ENCODE results near the gene PLPP4. TPM values are rescaled to one million over a fixed set of nuclear protein-coding genes. Genes with fewer than 3 reads are reported as not detected.

The PLPP4 gene
- total RNA-seq (2014; rRNA removed; shearing (Covaris generic); ENCODE audit: low replicate concordance), result 6.7 and 9.7 TPM in 2 replicates

- Histone ChIP-seq H4K20me1 (ENCODE audit: insufficient read depth, low read depth, low read length) (peaks cover 5% of the 10 kb centered on the region; the same call in 1 of the 2 replicates), H3K4me1 (ENCODE audit: low read length) (peaks cover 8% of the 10 kb centered on the region), H3K9ac (ENCODE audit: low read length) (peak within 1 kb of the TSS; percentile 69), H3K4me3 (ENCODE audit: low read length) (peak within 1 kb of the TSS; percentile 75), H3K9me2 (replicated peaks; ENCODE audit: insufficient read depth, low read length) (no peaks in the 10 kb centered on the region), H3K79me2 (ENCODE audit: low read length) (no peaks in the 10 kb centered on the region), H2AFZ (ENCODE audit: low read length) (no peak within 1 kb of the TSS; the same call in 1 of the 2 replicates), H3K36me3 (ENCODE audit: insufficient read depth, low read length) (no peaks in the 10 kb centered on the region), H3K4me2 (ENCODE audit: low read depth, low read length, poor library complexity, severe bottlenecking) (peak within 1 kb of the TSS; percentile 75), H3K9me3 (ENCODE audit: low read length) (no peaks in the 10 kb centered on the region), H3K27ac (ENCODE audit: low read length) (no peak within 1 kb of the TSS), H3K27me3 (ENCODE audit: low read length) (no peaks in the 10 kb centered on the region)
- peak; percentile 61 for DNase-seq
Measured at GRCh38 chr10:120456626-120457430, at the start of gene PLPP4. PLPP4 (plus strand) TSS chr10:120457227; CDS start chr10:120457306, 79 bp downstream.

GRCh38 chr10:120409816-120410215 is 47.2 kb upstream of the PLPP4 start:
- Histone ChIP-seq H3K4me3 (ENCODE audit: low read length) (no peak overlapping the region), H3K9ac (ENCODE audit: low read length) (no peak overlapping the region), H3K4me1 (ENCODE audit: low read length) (peaks cover 9% of the 10 kb centered on the region), H3K27me3 (ENCODE audit: low read length) (no peaks in the 10 kb centered on the region), H3K9me2 (replicated peaks; ENCODE audit: insufficient read depth, low read length) (no peaks in the 10 kb centered on the region), H3K4me2 (ENCODE audit: low read depth, low read length, poor library complexity, severe bottlenecking) (no peak overlapping the region), H3K9me3 (ENCODE audit: low read length) (no peaks in the 10 kb centered on the region), H3K36me3 (ENCODE audit: insufficient read depth, low read length) (no peaks in the 10 kb centered on the region), H2AFZ (ENCODE audit: low read length) (no peak overlapping the region), H3K79me2 (ENCODE audit: low read length) (no peaks in the 10 kb centered on the region), H4K20me1 (ENCODE audit: insufficient read depth, low read depth, low read length) (no peaks in the 10 kb centered on the region), H3K27ac (ENCODE audit: low read length) (no peak overlapping the region)
- DNase-seq, result no peak

GRCh38 chr10:120414946-120415345 is 42.1 kb upstream of the PLPP4 start:
- Histone ChIP-seq H3K4me2 (ENCODE audit: low read depth, low read length, poor library complexity, severe bottlenecking) (no peak overlapping the region), H3K27me3 (ENCODE audit: low read length) (no peaks in the 10 kb centered on the region), H3K4me1 (ENCODE audit: low read length) (0 out of 2 replicates have a peak, but pooled peaks cover under 1% of the 10 kb centered on the region), H3K9me2 (replicated peaks; ENCODE audit: insufficient read depth, low read length) (no peaks in the 10 kb centered on the region), H3K4me3 (ENCODE audit: low read length) (no peak overlapping the region), H4K20me1 (ENCODE audit: insufficient read depth, low read depth, low read length) (no peaks in the 10 kb centered on the region), H3K79me2 (ENCODE audit: low read length) (no peaks in the 10 kb centered on the region), H3K9me3 (ENCODE audit: low read length) (no peaks in the 10 kb centered on the region), H3K36me3 (ENCODE audit: insufficient read depth, low read length) (no peaks in the 10 kb centered on the region), H2AFZ (ENCODE audit: low read length) (no peak overlapping the region), H3K9ac (ENCODE audit: low read length) (no peak overlapping the region), H3K27ac (ENCODE audit: low read length) (no peak overlapping the region)
- DNase-seq, result no peak

- no peaks in the 10 kb centered on the region for H3K9me2 ChIP-seq (replicated peaks; ENCODE audit: insufficient read depth, low read length)
- H3K9me3 ChIP-seq (ENCODE audit: low read length), result no peaks in the 10 kb centered on the region
- H3K4me2 ChIP-seq (ENCODE audit: low read depth, low read length, poor library complexity, severe bottlenecking), result no peak overlapping the region
- DNase-seq, result no peak
- no peaks in the 10 kb centered on the region for H3K27me3 ChIP-seq (ENCODE audit: low read length)
- no peak overlapping the region for H3K9ac ChIP-seq (ENCODE audit: low read length)
- H2AFZ ChIP-seq (ENCODE audit: low read length), result no peak overlapping the region
- H4K20me1 ChIP-seq (ENCODE audit: insufficient read depth, low read depth, low read length), result no peaks in the 10 kb centered on the region
- H3K79me2 ChIP-seq (ENCODE audit: low read length), result no peaks in the 10 kb centered on the region
- no peak overlapping the region for H3K4me3 ChIP-seq (ENCODE audit: low read length)
- H3K27ac ChIP-seq (ENCODE audit: low read length), result no peak overlapping the region
- H3K4me1 ChIP-seq (ENCODE audit: low read length), result 0 out of 2 replicates have a peak, but pooled peaks cover 4% of the 10 kb centered on the region
- H3K36me3 ChIP-seq (ENCODE audit: insufficient read depth, low read length), result no peaks in the 10 kb centered on the region
Measured at GRCh38 chr10:120415709-120416330, 41.2 kb upstream of the PLPP4 start.

- no peaks in the 10 kb centered on the region for H3K36me3 ChIP-seq (ENCODE audit: insufficient read depth, low read length)
- H3K9me3 ChIP-seq (ENCODE audit: low read length), result no peaks in the 10 kb centered on the region
- H3K79me2 ChIP-seq (ENCODE audit: low read length), result no peaks in the 10 kb centered on the region
- H3K27ac ChIP-seq (ENCODE audit: low read length), result no peak overlapping the region
- no peaks in the 10 kb centered on the region for H3K27me3 ChIP-seq (ENCODE audit: low read length)
- 0 out of 2 replicates have a peak, but pooled peaks cover 4% of the 10 kb centered on the region for H3K4me1 ChIP-seq (ENCODE audit: low read length)
- H3K4me3 ChIP-seq (ENCODE audit: low read length), result no peak overlapping the region
- no peaks in the 10 kb centered on the region for H4K20me1 ChIP-seq (ENCODE audit: insufficient read depth, low read depth, low read length)
- no peak overlapping the region for H2AFZ ChIP-seq (ENCODE audit: low read length)
- H3K4me2 ChIP-seq (ENCODE audit: low read depth, low read length, poor library complexity, severe bottlenecking), result no peak overlapping the region
- H3K9ac ChIP-seq (ENCODE audit: low read length), result no peak overlapping the region
- no peak for DNase-seq
- H3K9me2 ChIP-seq (replicated peaks; ENCODE audit: insufficient read depth, low read length), result no peaks in the 10 kb centered on the region
Measured at GRCh38 chr10:120420421-120420820, 36.6 kb upstream of the PLPP4 start.

GRCh38 chr10:120421250-120421649 is 35.8 kb upstream of the PLPP4 start:
- H3K4me3 ChIP-seq (ENCODE audit: low read length), result no peak overlapping the region
- no peaks in the 10 kb centered on the region for H3K79me2 ChIP-seq (ENCODE audit: low read length)
- H3K9me3 ChIP-seq (ENCODE audit: low read length), result no peaks in the 10 kb centered on the region
- H3K9me2 ChIP-seq (replicated peaks; ENCODE audit: insufficient read depth, low read length), result no peaks in the 10 kb centered on the region
- H3K27ac ChIP-seq (ENCODE audit: low read length), result no peak overlapping the region
- H3K4me2 ChIP-seq (ENCODE audit: low read depth, low read length, poor library complexity, severe bottlenecking), result no peak overlapping the region
- DNase-seq, result no peak
- no peak overlapping the region for H3K9ac ChIP-seq (ENCODE audit: low read length)
- no peaks in the 10 kb centered on the region for H3K27me3 ChIP-seq (ENCODE audit: low read length)
- H2AFZ ChIP-seq (ENCODE audit: low read length), result no peak overlapping the region
- H3K36me3 ChIP-seq (ENCODE audit: insufficient read depth, low read length), result no peaks in the 10 kb centered on the region
- no peaks in the 10 kb centered on the region for H4K20me1 ChIP-seq (ENCODE audit: insufficient read depth, low read depth, low read length)
- H3K4me1 ChIP-seq (ENCODE audit: low read length), result 0 out of 2 replicates have a peak, but pooled peaks cover 4% of the 10 kb centered on the region

GRCh38 chr10:120422457-120422856 is 34.6 kb upstream of the PLPP4 start:
- DNase-seq, result no peak

GRCh38 chr10:120423431-120424197 is 33.4 kb upstream of the PLPP4 start:
- Histone ChIP-seq H3K9ac (ENCODE audit: low read length) (no peak overlapping the region), H3K4me3 (ENCODE audit: low read length) (no peak overlapping the region), H3K36me3 (ENCODE audit: insufficient read depth, low read length) (no peaks in the 10 kb centered on the region), H3K27ac (ENCODE audit: low read length) (no peak overlapping the region), H3K4me2 (ENCODE audit: low read depth, low read length, poor library complexity, severe bottlenecking) (no peak overlapping the region), H3K4me1 (ENCODE audit: low read length) (0 out of 2 replicates have a peak, but pooled peaks cover 4% of the 10 kb centered on the region), H3K79me2 (ENCODE audit: low read length) (no peaks in the 10 kb centered on the region), H3K9me3 (ENCODE audit: low read length) (no peaks in the 10 kb centered on the region), H2AFZ (ENCODE audit: low read length) (no peak overlapping the region), H3K9me2 (replicated peaks; ENCODE audit: insufficient read depth, low read length) (no peaks in the 10 kb centered on the region), H4K20me1 (ENCODE audit: insufficient read depth, low read depth, low read length) (no peaks in the 10 kb centered on the region), H3K27me3 (ENCODE audit: low read length) (no peaks in the 10 kb centered on the region)
- DNase-seq, result peak; percentile 85

More at GRCh38 chr10:120422457-120422856, 34.6 kb upstream of the PLPP4 start:
- H3K79me2 ChIP-seq (ENCODE audit: low read length), result no peaks in the 10 kb centered on the region
- H3K4me3 ChIP-seq (ENCODE audit: low read length), result no peak overlapping the region
- H3K36me3 ChIP-seq (ENCODE audit: insufficient read depth, low read length), result no peaks in the 10 kb centered on the region
- H3K27ac ChIP-seq (ENCODE audit: low read length), result no peak overlapping the region
- no peaks in the 10 kb centered on the region for H4K20me1 ChIP-seq (ENCODE audit: insufficient read depth, low read depth, low read length)
- no peak overlapping the region for H2AFZ ChIP-seq (ENCODE audit: low read length)
- no peak overlapping the region for H3K9ac ChIP-seq (ENCODE audit: low read length)
- H3K27me3 ChIP-seq (ENCODE audit: low read length), result no peaks in the 10 kb centered on the region
- no peaks in the 10 kb centered on the region for H3K9me2 ChIP-seq (replicated peaks; ENCODE audit: insufficient read depth, low read length)
- no peak overlapping the region for H3K4me2 ChIP-seq (ENCODE audit: low read depth, low read length, poor library complexity, severe bottlenecking)
- H3K4me1 ChIP-seq (ENCODE audit: low read length), result 0 out of 2 replicates have a peak, but pooled peaks cover 4% of the 10 kb centered on the region
- H3K9me3 ChIP-seq (ENCODE audit: low read length), result no peaks in the 10 kb centered on the region

Data from Karpas-422 (cell line).